Endodermal cell (in vitro differentiated cells): ENCODE measurements around the gene CRTAC1. TPM values are rescaled to one million over a fixed set of nuclear protein-coding genes. Genes with fewer than 3 reads are reported as not detected.

Source experiments
- DNase-seq: peaks from one replicate; pipeline ENCODE4 v3.0.0-alpha.2; 2017
- H3K27ac ChIP-seq: 2 replicates; pipeline ENCODE4 v1.5.1; 2013; ENCODE audit warnings: mild to moderate bottlenecking, low read depth, low read length, moderate library complexity
- H3K27me3 ChIP-seq: 2 replicates; pipeline ENCODE4 v1.6.1; 2013; ENCODE audit warnings: mild to moderate bottlenecking, low read length, moderate library complexity; ENCODE audit not compliant: insufficient read depth, control insufficient read depth, poor library complexity, severe bottlenecking
- H3K36me3 ChIP-seq: 2 replicates; pipeline ENCODE4 v1.7.0; 2013; ENCODE audit warnings: mild to moderate bottlenecking, low read length, moderate library complexity; ENCODE audit not compliant: control insufficient read depth, insufficient read depth
- H3K4me1 ChIP-seq: one replicate; pipeline ENCODE4 v1.7.0; 2013; ENCODE audit warnings: low read length; ENCODE audit not compliant: control insufficient read depth, insufficient read depth
- H3K4me3 ChIP-seq: 2 replicates; pipeline ENCODE4 v1.5.1; 2013; ENCODE audit warnings: mild to moderate bottlenecking, low read length, moderate library complexity
- H3K9ac ChIP-seq: 2 replicates; pipeline ENCODE4 v1.6.1; 2013; ENCODE audit warnings: mild to moderate bottlenecking, low read length, moderate library complexity; ENCODE audit not compliant: poor library complexity, severe bottlenecking; ENCODE audit errors: extremely low read depth
- H3K9me3 ChIP-seq: 2 replicates; pipeline ENCODE4 v1.6.1; 2013; ENCODE audit warnings: mild to moderate bottlenecking, low read length, moderate library complexity; ENCODE audit not compliant: control insufficient read depth
- H3K27ac Mint-ChIP-seq: 2 replicates; pipeline ENCODE4 v1.8.0; 2020; ENCODE audit warnings: mixed read lengths
- H3K27me3 Mint-ChIP-seq: 2 replicates; pipeline ENCODE4 v1.8.0; 2021; ENCODE audit warnings: mild to moderate bottlenecking, mixed read lengths; ENCODE audit not compliant: insufficient read depth
- H3K36me3 Mint-ChIP-seq: 2 replicates; pipeline ENCODE4 v1.8.0; 2020; ENCODE audit warnings: low read depth, mixed read lengths
- H3K4me1 Mint-ChIP-seq: 2 replicates; pipeline ENCODE4 v1.8.0; 2020; ENCODE audit warnings: mixed read lengths
- H3K4me3 Mint-ChIP-seq: 2 replicates; pipeline ENCODE4 v1.8.0; 2020; ENCODE audit warnings: mild to moderate bottlenecking, moderate library complexity, mixed read lengths
- H3K9me3 Mint-ChIP-seq: 2 replicates; pipeline ENCODE4 v1.8.0; 2020; ENCODE audit warnings: mild to moderate bottlenecking, mixed read lengths
- WGBS, 2 experiments: methylation state at CpG; one replicate each; pipeline versions ENCODE4 v1.1.5 to v1.1.7; 2013; ENCODE audit warnings: missing lambda C conversion rate in 2 of 2, mixed read lengths in 1 of 2; ENCODE audit not compliant: insufficient coverage in 1 of 2, insufficient read length in 1 of 2; 5-methylcytosine and 5-hydroxymethylcytosine counted together
- total RNA-seq, 2 donors: library from RNA; stranded (reverse); fragmentation: NEBNext Ultra II Directional in 1 of 2; extraction: Animal tissue kit (Norgen Biotek cat#: 25700) in 1 of 2; gene quantifications; 2 replicates in 1 of 2; 3 replicates in 1 of 2; pipeline ENCODE4 v1.2.1, GENCODE V29; 2021
- TF ChIP-seq, protein P1 (sequence below): fragments of 200-600 bp; sonication (generic); conservative IDR thresholded peaks from 2 replicates; pipeline ENCODE4 v1.5.0; 2021; ENCODE audit warnings: antibody characterized with exemption, mild to moderate bottlenecking

Gene CRTAC1
- total RNA-seq, 2 donors from 2014 or later = 0.13 to 0.24 TPM

DNA sequence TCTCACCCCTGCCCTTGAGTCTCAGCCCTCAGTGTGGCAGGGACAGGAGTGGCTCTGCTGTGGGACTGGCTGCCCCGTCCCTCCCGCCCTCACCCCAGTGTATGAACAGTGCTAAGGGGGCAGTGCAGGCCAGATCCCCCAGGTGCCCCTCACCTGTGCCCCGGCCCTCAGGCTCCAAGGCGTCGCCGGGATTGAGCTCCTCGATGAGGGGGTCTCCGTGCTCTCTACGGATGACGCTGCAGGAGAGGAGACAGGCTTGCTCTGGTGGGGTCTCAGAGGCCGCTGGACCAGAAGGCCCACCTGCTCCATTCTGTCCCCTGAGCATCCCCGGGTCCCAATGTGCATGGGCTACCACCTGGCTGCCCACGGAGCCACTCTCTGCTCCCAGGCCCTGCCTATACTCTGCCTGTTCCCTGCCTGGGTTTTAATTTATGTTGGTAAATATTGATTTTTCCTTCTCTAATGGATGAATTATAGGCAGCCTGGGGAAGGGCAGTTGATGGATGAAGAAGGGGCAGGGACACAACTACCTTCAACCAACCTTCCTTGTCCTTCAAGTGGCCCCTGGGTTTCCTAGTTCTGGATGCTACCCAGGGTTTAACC lies 133.6 kb downstream of the CRTAC1 start:
- WGBS, 2 experiments = 96 to 97% methylated on average over 10 to 13 of the region's 13 CpGs
- Mint-ChIP-seq H3K9me3 (no peaks in the 10 kb centered on the region), H3K4me1 (no peaks in the 10 kb centered on the region), H3K27ac (no peak overlapping the region), H3K27me3 (peaks cover 5% of the 10 kb centered on the region), H3K4me3 (no peak overlapping the region), H3K36me3 (no peaks in the 10 kb centered on the region)
- H3K4me3 ChIP-seq = no peak overlapping the region
- H3K9me3 ChIP-seq = no peaks in the 10 kb centered on the region
- TF ChIP-seq, protein P1, sequence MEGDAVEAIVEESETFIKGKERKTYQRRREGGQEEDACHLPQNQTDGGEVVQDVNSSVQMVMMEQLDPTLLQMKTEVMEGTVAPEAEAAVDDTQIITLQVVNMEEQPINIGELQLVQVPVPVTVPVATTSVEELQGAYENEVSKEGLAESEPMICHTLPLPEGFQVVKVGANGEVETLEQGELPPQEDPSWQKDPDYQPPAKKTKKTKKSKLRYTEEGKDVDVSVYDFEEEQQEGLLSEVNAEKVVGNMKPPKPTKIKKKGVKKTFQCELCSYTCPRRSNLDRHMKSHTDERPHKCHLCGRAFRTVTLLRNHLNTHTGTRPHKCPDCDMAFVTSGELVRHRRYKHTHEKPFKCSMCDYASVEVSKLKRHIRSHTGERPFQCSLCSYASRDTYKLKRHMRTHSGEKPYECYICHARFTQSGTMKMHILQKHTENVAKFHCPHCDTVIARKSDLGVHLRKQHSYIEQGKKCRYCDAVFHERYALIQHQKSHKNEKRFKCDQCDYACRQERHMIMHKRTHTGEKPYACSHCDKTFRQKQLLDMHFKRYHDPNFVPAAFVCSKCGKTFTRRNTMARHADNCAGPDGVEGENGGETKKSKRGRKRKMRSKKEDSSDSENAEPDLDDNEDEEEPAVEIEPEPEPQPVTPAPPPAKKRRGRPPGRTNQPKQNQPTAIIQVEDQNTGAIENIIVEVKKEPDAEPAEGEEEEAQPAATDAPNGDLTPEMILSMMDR = no peak
- no peak overlapping the region for H3K27ac ChIP-seq
- H3K36me3 ChIP-seq = no peaks in the 10 kb centered on the region
- no peaks in the 10 kb centered on the region for H3K27me3 ChIP-seq
- H3K4me1 ChIP-seq = no peaks in the 10 kb centered on the region
- H3K9ac ChIP-seq = no peak overlapping the region
- DNase-seq = no peak

DNA sequence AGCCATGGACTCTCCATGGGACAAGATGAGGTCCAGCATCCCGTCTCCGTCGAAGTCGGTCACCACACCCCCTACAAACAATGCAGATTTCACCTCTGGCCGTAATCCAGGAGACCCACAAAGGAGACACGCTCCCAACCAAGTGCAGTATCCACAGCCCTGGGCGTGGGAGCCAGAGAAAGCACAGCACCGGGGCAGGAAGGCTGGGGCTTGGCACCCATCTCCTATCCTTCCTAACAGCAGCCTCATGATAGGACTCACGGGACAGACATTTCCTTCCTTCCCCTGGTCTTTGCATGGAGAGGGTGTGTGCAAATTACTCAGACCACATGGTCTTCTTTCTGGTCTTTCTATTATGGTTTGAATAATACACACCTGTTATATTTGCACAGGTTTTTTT lies 134.5 kb downstream of the CRTAC1 start:
- no peak overlapping the region for H3K4me3 Mint-ChIP-seq
- TF ChIP-seq, protein P1 = no peak
- Histone ChIP-seq H3K4me3 (no peak overlapping the region), H3K9me3 (no peaks in the 10 kb centered on the region), H3K27ac (no peak overlapping the region), H3K4me1 (no peaks in the 10 kb centered on the region), H3K9ac (no peak overlapping the region), H3K27me3 (no peaks in the 10 kb centered on the region), H3K36me3 (no peaks in the 10 kb centered on the region)
- no peaks in the 10 kb centered on the region for H3K36me3 Mint-ChIP-seq
- no peak overlapping the region for H3K27ac Mint-ChIP-seq
- H3K9me3 Mint-ChIP-seq = no peaks in the 10 kb centered on the region
- peaks cover 3% of the 10 kb centered on the region for H3K27me3 Mint-ChIP-seq
- WGBS, 2 experiments = 93% methylated on average over 7 to 9 of the region's 9 CpGs
- DNase-seq = no peak
- H3K4me1 Mint-ChIP-seq = no peaks in the 10 kb centered on the region

DNA sequence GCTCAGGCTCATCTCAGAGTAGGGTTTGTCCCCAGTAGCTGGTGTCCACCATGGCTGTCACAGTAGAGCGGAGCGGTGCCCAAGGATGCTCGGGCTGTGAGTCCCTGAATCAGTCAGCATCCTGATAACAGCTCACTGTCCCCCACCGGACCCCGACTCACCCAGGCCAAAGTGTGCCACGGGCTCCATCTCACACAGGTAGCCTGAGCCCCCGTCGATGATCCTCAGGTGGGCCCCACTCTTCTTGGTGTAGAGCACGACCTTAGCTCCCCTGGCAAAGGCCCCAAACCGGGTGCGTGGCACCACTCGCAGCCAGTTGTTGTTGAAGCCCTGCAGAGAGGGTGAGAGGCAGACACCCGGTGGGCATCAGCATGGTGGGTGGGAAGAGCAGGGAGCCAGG lies 135.3 kb downstream of the CRTAC1 start:
- TF ChIP-seq, protein P1 = no peak
- no peaks in the 10 kb centered on the region for H3K36me3 Mint-ChIP-seq
- Histone ChIP-seq H3K36me3 (no peaks in the 10 kb centered on the region), H3K4me1 (no peaks in the 10 kb centered on the region), H3K9ac (no peak overlapping the region), H3K27ac (no peak overlapping the region), H3K4me3 (no peak overlapping the region), H3K27me3 (no peaks in the 10 kb centered on the region), H3K9me3 (no peaks in the 10 kb centered on the region)
- 93 to 96% methylated on average over 6 to 13 of the region's 13 CpGs for WGBS, 2 experiments
- no peak for DNase-seq
- no peaks in the 10 kb centered on the region for H3K4me1 Mint-ChIP-seq
- H3K4me3 Mint-ChIP-seq = no peak overlapping the region
- no peak overlapping the region for H3K27ac Mint-ChIP-seq
- no peaks in the 10 kb centered on the region for H3K9me3 Mint-ChIP-seq
- H3K27me3 Mint-ChIP-seq = peaks cover 3% of the 10 kb centered on the region
